GM12874 (cell line): Measurements from ENCODE around the gene LRFN2.

Source experiments
- CTCF ChIP-seq: IDR thresholded peaks from 2 replicates; pipeline ENCODE4 v1.5.1; 2011; ENCODE audit warnings: low read depth, mild to moderate bottlenecking, control low read depth, low read length, moderate library complexity; ENCODE audit not compliant: insufficient read depth

LRFN2 gene

GRCh38 chr6:40393641-40394040 is 193.5 kb downstream of the LRFN2 start:
- TF ChIP-seq CTCF = no peak

- no peak for TF ChIP-seq CTCF
Observed at GRCh38 chr6:40392589-40392988, 194.6 kb downstream of the LRFN2 start.

- no peak for TF ChIP-seq CTCF
Observed at GRCh38 chr6:40391851-40392517, 195.2 kb downstream of the LRFN2 start.

- TF ChIP-seq CTCF = no peak
Observed at GRCh38 chr6:40391086-40391485, 196.1 kb downstream of the LRFN2 start.

- TF ChIP-seq CTCF = no peak
Observed at GRCh38 chr6:40390144-40390800, 196.9 kb downstream of the LRFN2 start.

GRCh38 chr6:40389254-40389653 is 197.9 kb downstream of the LRFN2 start:
- no peak for TF ChIP-seq CTCF

- TF ChIP-seq CTCF = no peak
Observed at GRCh38 chr6:40387871-40388264, 199.3 kb downstream of the LRFN2 start.
